K562 (cell line): Measurements from ENCODE around the gene ADAM21. TPM values are rescaled to one million over a fixed set of nuclear protein-coding genes. Genes with fewer than 3 reads are reported as not detected.

Experiments
- EGR1 ChIP-seq: fragments of 450-650 bp; conservative IDR thresholded peaks from 2 replicates; pipeline ENCODE4 v1.6.1; 2017; ENCODE audit warnings: mild to moderate bottlenecking
- HDAC1 ChIP-seq, 2 experiments: fragments of 450-650 bp; IDR thresholded peaks; 2 replicates each; pipeline ENCODE4 v1.6.1; 2016 to 2017; ENCODE audit warnings: inconsistent platforms in 1 of 2, mild to moderate bottlenecking in 1 of 2, moderate library complexity in 1 of 2
- MGA ChIP-seq: fragments of 450-650 bp; IDR thresholded peaks from 2 replicates; pipeline ENCODE4 v1.6.1; 2016; ENCODE audit warnings: mild to moderate bottlenecking, moderate library complexity
- TAF1 ChIP-seq: IDR thresholded peaks from 2 replicates; pipeline ENCODE4 v1.6.1; 2011; ENCODE audit warnings: mild to moderate bottlenecking, low read length, moderate library complexity; ENCODE audit not compliant: insufficient read depth, control insufficient read depth, severe bottlenecking; ENCODE audit errors: extremely low read depth
- WHSC1 ChIP-seq: IDR thresholded peaks from one replicate; pipeline ENCODE4 v1.6.1; 2012; ENCODE audit warnings: low read length, control low read depth, inconsistent platforms
- ZNF347 ChIP-seq: fragments of 450-650 bp; formaldehyde crosslinking; IDR thresholded peaks from 2 replicates; pipeline ENCODE4 v1.4.0; 2020; ENCODE audit warnings: low read depth, mild to moderate bottlenecking, moderate library complexity
- polyA plus RNA-seq, 8 experiments: library from polyadenylated mRNA; depleted of rRNA in 4 of 8; stranded (reverse) in 5 of 8; unstranded in 3 of 8; fragments of >200 nt; fragmentation: Nextera tagmentation in 2 of 8; fragmentation: Illumina TruSeq in 1 of 8; extraction: Ambion mirVana in 2 of 8; extraction: Trizol in 1 of 8; gene quantifications; 2 replicates each; pipeline versions ENCODE4 v1.2.1 to v1.2.3, GENCODE V29; 2011 to 2014; ENCODE audit warnings: inconsistent platforms in 1 of 8, missing spikeins in 1 of 8
- total RNA-seq, 7 experiments: library from RNA; depleted of rRNA in 6 of 7; stranded (reverse); fragments of >200 nt in 6 of 7; fragmentation: Illumina TruSeq in 2 of 7; extraction: Trizol in 2 of 7; gene quantifications; 2 replicates each; pipeline versions ENCODE4 v1.2.1 to v1.2.3, GENCODE V29; 2011 to 2021; ENCODE audit warnings: low replicate concordance in 1 of 7
- TF ChIP-seq, protein P1 (sequence below): sonication (generic); formaldehyde crosslinking; IDR thresholded peaks from 2 replicates; pipeline ENCODE4 v1.8.0; 2023; ENCODE audit warnings: missing genetic modification reagents, mild to moderate bottlenecking, borderline replicate concordance
- TF ChIP-seq, protein P2 (sequence below), 2 experiments: fragments of 450-650 bp in 1 of 2; sonication (generic) in 1 of 2; formaldehyde crosslinking in 1 of 2; IDR thresholded peaks in 1 of 2; conservative IDR thresholded peaks in 1 of 2; 2 replicates each; pipeline versions ENCODE4 v1.6.1 to v1.8.1; 2016 to 2023; ENCODE audit warnings: mild to moderate bottlenecking in 2 of 2, moderate library complexity in 2 of 2, inconsistent platforms in 1 of 2, missing genetic modification reagents in 1 of 2

The ADAM21 gene
- total and polyA plus RNA-seq, 9 of the 15 experiments (the other 6 are each of a cell fraction or from before 2014, with no cell fraction given): 0.03 to 0.15 (median 0.05) TPM; not detected in 4

- 0 out of 2 replicates have a peak, but pooled peaks have one; percentile 15 for TF ChIP-seq MGA
- TF ChIP-seq, protein P1, sequence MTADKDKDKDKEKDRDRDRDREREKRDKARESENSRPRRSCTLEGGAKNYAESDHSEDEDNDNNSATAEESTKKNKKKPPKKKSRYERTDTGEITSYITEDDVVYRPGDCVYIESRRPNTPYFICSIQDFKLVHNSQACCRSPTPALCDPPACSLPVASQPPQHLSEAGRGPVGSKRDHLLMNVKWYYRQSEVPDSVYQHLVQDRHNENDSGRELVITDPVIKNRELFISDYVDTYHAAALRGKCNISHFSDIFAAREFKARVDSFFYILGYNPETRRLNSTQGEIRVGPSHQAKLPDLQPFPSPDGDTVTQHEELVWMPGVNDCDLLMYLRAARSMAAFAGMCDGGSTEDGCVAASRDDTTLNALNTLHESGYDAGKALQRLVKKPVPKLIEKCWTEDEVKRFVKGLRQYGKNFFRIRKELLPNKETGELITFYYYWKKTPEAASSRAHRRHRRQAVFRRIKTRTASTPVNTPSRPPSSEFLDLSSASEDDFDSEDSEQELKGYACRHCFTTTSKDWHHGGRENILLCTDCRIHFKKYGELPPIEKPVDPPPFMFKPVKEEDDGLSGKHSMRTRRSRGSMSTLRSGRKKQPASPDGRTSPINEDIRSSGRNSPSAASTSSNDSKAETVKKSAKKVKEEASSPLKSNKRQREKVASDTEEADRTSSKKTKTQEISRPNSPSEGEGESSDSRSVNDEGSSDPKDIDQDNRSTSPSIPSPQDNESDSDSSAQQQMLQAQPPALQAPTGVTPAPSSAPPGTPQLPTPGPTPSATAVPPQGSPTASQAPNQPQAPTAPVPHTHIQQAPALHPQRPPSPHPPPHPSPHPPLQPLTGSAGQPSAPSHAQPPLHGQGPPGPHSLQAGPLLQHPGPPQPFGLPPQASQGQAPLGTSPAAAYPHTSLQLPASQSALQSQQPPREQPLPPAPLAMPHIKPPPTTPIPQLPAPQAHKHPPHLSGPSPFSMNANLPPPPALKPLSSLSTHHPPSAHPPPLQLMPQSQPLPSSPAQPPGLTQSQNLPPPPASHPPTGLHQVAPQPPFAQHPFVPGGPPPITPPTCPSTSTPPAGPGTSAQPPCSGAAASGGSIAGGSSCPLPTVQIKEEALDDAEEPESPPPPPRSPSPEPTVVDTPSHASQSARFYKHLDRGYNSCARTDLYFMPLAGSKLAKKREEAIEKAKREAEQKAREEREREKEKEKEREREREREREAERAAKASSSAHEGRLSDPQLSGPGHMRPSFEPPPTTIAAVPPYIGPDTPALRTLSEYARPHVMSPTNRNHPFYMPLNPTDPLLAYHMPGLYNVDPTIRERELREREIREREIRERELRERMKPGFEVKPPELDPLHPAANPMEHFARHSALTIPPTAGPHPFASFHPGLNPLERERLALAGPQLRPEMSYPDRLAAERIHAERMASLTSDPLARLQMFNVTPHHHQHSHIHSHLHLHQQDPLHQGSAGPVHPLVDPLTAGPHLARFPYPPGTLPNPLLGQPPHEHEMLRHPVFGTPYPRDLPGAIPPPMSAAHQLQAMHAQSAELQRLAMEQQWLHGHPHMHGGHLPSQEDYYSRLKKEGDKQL (CRISPR knock-in tag): no peak
- TF ChIP-seq, protein P2, sequence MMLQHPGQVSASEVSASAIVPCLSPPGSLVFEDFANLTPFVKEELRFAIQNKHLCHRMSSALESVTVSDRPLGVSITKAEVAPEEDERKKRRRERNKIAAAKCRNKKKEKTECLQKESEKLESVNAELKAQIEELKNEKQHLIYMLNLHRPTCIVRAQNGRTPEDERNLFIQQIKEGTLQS (IDR thresholded peaks at IDR 0.05): no peak
- TF ChIP-seq, protein P2 (CRISPR knock-in tag; conservative IDR thresholded peaks at IDR 0.05): no peak
- TF ChIP-seq ZNF347: no peak
- TF ChIP-seq EGR1: no peak
- TF ChIP-seq TAF1: no peak
- 0 out of 4 replicates have a peak, but pooled peaks of 1 of the 2 experiments have one; percentile 26 for TF ChIP-seq HDAC1 (IDR thresholded peaks at IDR 0.05)
- no peak for TF ChIP-seq WHSC1
Observed at GRCh38 chr14:70416725-70417349, 35.1 kb upstream of the ADAM21 start, which contains the start of gene SYNJ2BP (continued).
